Renal cortex interstitium (tissue), 11 donors: ENCODE measurements around the gene GALNT5. TPM values are rescaled to one million over a fixed set of nuclear protein-coding genes. Genes with fewer than 3 reads are reported as not detected.
"Not testable (repeated sequence)": the region's sequence is repeated elsewhere in the genome, so short reads cannot be mapped to it uniquely, and the experiment has no call there.

Experiments
- DNase-seq, 11 donors: peaks; one replicate each; pipeline ENCODE4 v3.0.0-alpha.2; 2013; ENCODE audit warnings: low read depth in 9 of 11, low spot score in 4 of 11; ENCODE audit errors: extremely low read depth in 1 of 11
- polyA plus RNA-seq, 3 donors: library from polyadenylated mRNA; unstranded; fragments of 120-200 nt; gene quantifications; one replicate each; pipeline ENCODE4 v1.2.1, GENCODE V29; 2013; ENCODE audit not compliant: insufficient read length in 3 of 3

The GALNT5 gene
- polyA plus RNA-seq, 3 donors: 0.45 to 0.62 (median 0.50) TPM

DNA sequence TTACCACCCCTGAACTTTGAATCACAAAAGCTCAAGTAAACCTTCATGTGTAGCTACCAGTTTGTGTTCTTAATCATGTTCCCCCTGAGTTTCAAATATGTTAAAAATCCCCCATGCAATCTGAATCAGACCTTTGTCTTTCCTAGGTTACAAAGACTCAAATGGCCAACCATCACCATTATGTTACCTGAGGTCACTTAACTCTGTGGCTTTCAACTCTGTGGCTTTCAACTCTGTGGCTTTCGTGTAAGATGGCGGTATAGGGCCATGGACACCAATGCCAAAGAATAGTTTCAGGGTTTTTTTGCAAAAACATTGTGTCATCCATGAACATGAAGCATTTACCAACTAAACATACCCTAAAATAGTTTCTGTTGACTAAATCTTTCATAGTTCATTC is 61.4 kb downstream of the GALNT5 start:
- no peak for DNase-seq

DNA sequence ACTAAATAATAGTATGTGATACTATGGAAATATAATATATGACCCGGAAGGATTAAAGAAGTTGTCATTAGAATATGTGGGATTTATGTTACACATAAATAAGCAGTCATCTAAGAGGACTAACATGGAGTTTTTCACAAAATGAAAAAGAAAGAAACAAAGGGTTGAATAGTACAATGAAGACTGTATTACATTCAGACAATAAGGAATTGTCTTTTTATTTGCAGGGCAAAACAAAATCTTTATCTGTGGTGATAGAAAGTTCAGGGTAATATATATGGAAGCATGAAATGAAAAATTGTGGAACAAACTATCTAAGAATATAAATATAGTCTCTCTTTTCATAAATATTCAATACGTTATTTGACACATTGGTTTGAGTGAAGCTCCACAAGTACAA is 62.3 kb downstream of the GALNT5 start:
- DNase-seq: no peak

DNA sequence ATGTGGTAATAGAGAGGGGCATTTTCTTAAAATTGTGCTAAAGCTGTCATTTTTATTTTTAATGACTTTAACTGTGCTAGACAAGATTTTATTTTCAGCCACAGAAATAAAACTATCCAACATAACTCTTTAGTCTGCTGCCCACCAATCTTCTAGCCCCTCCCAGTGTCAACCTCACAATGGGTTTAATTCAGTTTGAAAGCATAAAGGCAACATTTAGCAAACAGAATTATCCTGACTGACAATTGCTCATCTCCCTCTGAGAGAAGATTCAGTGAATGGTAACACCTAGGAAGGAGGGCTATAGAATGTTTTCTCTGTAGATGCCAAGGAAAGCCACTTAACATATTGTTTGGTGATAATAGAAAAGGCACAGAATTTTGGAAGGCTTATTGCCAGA is 62.9 kb downstream of the GALNT5 start:
- DNase-seq: no peak

DNA sequence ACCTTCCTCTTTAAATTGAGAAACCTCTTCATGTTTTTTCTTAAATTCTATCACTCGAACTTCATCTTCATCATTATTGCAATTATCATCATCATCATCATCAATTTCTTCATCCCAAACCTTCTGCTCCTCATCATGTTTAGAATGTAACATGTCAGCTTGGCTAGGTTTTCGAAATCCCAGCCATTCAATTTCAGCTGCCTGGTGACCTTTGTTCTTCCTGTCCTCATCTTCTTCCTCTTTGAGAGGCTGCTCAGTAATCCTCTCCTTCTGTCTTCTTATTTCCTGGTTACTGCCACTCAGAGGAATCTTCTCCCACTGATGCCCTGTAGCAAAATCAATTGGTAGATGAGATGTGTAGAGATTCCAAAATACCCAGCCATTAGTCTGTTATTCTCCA is 64.0 kb downstream of the GALNT5 start:
- no peak for DNase-seq

DNA sequence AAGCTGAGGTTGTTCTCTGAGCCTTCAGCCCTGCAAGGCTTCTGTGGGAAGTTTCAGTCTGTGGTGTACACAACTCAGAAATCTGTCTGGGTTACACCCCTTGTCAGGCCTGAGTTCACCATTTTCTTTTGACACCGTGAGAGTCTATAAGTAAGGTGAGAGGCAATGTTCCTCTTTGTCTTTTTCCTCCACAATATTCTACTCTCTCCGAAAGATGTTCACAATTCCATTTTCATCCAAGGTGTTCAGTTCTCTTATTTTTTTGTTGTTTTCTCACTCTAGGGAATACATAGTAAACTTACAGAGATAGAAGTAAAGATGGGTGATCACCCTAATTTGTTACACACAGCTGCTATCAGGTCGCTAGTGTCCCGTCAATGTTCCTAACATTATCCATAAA is 64.9 kb downstream of the GALNT5 start:
- no peak for DNase-seq

DNA sequence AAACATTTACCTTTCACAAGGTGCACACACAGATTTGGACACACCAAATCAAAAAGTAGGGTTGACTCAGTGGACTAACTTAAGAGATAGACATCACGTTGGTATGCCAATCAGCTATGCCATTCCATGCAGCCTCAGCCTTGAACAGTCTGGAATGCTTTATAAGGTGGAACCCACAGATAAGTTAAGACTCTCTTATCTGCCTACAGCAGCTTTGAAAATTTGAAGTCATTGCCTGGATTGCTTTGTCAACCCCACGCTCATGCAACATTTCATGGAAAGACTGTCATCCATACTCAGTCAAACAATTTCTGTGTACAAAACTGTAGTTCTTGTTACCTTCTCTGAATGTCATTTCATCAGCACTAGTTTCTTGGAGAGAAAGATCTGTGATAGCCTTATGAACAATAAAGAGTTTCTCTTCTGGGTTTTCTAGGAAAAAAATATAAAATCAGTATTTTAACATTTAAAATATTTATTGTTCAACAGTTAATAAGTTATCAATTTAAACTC is 66.9 kb downstream of the GALNT5 start:
- DNase-seq: no peak

DNA sequence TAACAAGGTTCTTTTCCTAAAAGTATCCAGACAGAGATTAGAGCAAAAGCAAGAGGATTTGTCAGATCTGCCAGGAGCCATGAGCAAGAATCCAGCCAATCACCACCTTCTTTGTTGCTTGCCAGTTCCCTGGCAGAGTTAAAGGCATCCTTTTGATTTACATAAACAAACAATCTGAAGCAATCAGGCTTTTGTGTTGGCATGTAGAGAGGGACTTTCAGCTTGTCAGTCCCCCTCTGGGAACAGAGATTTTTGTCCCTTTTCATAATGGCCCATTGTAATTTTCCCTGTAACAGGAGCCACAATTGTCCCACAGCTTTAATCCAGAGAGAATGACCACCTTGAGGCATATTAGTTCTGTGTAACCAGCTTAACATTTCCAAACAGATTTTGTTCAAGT is 68.3 kb downstream of the GALNT5 start, which contains the start of gene ERMN:
TSS of gene ERMN (minus strand) at position 39 of the 400 bp plus-strand sequence. CDS start 182 bp downstream, outside the sequence.
- DNase-seq: no peak

DNA sequence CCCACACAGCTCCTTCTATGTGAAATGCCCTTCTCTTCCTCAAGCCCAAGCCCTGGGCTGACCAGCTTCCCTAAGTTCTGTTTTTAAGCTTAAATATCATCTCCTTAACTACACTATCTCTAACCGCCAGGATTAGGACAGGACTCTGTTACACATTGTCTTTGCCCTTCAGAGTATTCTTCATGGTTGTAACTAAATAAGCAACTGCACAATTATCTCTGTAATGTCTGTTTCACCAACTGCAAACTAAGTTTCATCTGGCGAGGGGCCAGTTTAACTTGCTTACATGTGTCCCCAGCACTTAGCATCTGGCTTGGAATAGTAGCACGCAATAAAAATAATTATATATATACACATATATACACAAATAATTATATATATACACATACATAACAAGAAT is 69.2 kb downstream of the GALNT5 start:
- no peak for DNase-seq

DNA sequence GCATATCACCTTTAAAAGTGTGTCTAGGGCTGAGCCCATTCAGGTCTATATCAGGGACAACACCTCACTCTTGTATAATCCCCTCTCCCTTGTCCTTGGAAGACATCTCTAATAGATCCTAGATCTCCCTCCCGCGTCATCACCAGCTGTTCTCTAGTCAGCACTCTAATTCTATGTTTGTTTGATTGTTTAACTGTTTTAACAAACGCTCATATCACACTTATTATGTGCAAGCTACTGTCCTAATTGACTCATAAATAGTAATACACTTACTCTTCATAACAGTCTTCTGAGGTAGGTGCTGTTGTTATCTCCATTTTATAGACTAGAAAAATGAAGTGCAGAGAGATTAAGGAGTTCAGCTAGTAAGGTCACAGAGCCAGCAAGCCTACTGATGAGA is 69.7 kb downstream of the GALNT5 start:
- no peak for DNase-seq

DNA sequence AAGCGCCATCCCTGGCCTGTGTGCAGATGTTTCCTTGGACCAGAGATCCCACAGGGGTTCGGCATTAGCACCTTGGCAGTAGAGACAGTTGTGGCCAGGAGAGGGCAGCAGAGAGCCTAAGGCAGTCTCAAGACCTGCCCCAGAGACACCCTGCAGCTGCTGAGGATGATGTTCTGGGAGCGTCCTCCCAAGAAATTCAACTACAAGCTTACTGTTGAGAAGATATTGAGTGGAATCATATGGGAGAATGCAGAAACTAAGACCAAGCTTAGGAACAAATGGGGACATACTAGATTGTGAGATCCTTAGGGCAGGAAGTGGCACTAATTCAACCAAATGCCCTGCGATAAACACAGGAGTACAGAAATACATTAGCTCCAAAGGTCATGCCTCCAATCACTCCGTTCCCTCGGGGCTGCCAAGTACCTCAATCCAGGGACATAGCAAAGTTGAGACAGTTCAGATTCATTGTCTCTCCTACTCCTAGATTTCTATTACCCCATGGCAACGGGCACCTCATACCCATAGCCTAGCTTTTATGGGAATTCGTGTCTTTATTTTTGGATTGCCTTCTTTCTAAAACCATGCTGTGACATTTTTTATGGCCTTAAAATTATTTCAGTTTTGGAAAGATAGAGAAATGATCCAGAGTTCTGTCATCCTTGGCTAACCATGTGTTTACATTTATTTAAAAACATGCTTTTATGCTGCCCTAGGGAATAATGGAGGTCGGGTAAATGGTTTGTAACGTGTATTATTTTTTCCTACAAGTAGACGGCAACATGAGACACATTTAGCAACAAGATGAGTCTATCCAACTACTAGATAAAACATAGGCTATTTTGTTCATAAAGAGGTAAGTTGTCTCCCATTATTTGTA is 70.4 kb downstream of the GALNT5 start:
- DNase-seq: peak; percentile 49 to 76 (median 63)

DNA sequence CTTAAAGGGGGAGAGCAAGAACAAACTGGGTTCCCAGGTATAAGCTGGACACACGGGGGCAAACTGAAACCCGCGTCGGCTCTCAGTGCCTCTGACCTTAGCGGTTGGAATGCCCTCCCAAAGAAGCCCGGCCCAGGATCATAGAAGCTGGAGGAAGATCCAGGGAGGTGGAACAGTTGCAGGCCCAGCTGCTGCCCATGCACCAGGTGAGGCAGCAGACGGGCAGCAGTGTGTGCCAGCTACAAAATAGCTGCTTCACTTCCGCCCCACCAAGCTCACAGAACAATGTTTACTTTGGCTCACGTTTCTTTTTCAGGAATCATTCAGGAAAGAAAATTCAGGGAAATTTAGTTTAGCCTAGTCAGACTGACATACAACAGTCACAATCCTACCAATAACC is 72.0 kb downstream of the GALNT5 start:
- no peak for DNase-seq

DNA sequence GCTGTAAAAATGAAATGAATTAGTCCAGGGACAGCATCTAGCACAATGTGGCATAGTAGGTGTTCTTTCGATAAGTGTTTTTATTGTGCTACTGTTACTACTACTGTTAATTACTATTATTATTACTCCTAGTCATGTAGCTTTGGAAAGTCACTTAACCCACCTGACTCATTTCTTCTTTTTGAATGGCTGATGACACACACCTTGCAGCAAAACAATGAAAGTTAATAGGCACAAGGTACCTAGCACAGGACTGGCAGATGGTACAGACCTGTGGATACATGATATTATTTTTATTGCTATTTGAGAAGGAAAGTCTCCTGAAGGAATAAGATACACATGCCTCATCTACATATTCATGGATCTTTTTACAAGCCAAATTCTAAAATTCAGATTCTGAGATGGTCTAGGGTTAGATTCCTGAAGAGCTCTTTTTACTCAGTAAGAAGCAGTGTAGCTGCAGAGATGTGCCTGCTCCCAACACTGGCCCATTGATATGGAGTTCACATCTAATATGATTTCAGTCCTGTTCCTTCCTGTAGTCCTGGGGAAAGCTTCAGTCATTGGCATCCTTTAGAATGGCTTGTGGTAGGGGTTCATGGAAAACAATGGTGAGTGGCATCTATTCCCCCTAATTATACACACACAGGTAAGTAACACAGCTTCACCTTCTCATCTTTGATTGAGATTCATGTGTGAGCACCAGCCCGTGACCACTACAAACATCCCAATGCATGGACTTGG is 76.0 kb downstream of the GALNT5 start:
- no peak for DNase-seq

DNA sequence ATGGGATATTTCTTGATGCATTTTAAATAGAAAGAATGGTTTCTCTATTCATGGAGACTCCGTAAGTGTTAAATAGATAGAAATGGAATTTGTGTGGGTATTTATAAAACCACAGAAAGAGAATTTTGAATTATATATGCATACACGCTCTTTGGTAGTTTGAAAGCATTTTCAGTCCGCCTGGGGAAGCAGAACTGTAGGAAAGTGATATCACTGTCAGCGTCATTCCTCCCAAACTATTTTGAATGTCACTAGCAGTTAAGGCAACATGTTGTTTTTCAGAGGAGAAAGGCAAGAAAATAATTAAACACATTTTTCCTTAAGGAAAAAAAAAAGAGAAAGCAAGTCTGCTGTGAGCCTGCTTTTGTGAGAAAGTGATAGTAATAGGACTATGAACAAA is 76.8 kb downstream of the GALNT5 start:
- no peak for DNase-seq

DNA sequence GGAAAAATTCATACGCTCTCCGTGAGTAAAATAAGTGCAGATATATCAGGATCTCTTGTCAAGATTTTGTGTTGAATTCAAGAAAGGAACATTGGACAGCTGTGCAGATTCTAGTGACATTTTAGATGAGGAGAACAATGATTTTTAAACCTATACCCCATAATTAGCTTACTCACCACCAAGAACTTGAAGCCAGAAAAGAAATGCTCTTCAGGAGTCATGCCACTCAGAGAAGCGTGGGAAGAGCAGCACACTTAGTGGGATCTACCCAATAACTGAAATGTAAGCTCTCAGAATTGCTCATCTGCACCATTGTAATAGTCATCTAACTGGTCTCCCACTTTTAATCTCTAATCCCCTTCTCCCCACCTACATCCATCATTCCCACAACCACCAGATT is 77.3 kb downstream of the GALNT5 start:
- DNase-seq: no peak

DNA sequence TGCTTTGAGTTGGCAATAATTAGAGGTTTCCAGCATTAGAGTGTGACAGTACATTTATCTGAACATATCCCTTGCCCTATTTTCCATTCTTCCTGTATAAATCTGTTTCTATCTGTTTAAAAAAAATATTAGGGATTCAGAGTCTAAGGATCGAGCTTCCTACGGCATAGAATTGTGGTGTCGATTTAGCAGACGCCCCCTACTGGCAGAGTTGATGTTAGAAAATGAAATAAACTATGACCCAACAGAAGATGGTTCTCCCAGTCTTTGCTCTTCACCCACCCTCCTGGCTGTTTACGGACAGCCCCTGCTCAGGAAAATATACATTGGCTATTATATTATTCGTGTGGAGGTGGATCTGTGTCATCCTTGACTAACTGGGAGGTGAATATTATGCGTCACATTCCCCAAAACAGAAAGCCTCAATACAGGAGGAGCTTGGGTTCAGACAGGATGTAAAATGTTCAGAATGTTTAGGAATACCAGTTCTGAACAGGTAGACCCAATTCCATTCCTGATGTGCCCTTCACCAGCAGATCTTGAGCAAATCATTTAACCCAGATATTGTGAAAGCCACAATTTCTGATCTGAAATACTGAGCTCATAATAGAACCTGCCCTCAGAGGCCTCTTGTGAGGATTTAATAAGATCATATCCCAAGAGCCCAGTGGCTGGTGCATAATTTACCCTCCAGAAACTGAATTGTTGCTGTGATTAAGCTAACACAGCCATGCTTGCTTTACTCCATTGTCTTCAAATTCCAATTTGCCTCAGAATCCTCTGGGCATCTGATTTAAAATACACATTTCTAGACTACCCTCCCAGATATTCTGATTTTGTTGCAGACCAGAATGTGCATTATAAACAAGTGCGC is 78.9 kb downstream of the GALNT5 start:
- peak in 1 of 11 donors; percentile 6 for DNase-seq

DNA sequence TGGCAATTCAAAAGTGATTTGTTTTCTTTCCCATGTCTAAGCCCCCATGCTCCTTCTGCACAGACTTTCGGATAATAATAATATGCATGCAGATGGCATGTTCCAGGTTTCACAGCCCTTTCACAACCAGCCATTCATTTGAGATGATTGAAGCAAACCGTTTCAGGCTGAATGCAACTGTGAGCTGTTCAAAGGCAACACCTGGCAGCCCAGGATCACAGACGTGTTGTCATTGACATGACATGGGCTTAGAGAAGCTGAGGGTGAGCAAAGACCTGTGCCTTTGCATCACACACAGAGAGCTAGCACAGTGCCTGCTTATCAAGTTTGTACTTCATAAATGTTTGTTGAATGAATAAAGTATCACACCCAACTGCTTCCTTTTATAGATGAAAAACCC is 80.5 kb downstream of the GALNT5 start:
- no peak for DNase-seq

DNA sequence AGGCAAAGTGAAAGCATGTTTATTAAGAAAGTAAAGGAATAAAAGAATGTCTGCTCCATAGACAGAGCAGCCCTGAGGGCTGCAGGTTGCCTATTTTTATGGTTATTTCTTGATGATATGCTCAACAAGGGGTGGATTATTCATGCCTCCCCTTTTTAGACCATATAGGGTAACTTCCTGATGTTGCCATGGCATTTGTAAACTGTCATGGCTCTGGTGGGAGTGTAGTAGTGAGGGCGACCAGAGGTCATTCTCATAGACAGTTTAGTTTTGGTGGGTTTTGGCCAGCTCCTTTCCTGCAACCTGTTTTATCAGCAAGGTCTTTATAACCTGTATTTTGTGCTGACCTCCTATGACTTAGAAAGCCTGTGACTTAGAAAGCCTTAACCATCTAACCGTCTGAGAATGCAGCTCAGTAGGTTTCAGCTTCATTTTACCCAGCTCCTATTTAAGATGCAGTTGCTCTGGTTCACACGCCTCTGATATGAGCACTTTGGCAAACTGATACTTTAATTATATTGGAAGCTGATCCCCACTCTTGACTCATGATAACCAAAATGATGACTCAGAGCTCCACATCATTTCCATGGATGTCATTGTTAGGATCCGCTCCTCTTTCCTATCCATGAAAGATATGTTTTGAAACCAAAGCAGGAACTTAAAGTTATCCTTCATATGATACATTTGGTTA is 82.6 kb downstream of the GALNT5 start:
- DNase-seq: no peak

DNA sequence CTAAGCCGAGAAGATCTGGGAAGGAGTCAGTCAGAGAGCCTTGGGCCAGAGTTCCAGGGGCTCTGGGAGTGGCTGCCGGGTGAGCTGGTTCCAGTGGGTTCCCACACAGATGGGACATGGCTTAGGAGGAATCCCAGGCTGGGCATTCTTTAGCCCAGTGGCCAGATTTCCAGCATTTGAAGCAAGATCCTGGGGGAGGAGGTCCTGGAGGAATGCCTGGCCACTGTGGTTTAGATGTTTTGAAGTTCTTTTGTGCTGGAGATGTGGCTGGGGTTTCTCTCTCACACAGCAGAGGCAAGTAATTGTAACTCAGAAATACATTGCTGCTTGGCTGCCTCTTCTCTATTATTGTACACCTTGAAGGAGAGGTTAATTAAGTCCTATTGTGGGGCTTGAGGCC is 83.9 kb downstream of the GALNT5 start:
- not testable (repeated sequence) for DNase-seq
